HK-2 (cell line): ENCODE data around the gene RMND5A.

ENCODE experiments used
- DNase-seq: peaks from one replicate; pipeline ENCODE4 v3.0.0-alpha.2; 2018; ENCODE audit not compliant: unreplicated experiment

The RMND5A gene

DNA sequence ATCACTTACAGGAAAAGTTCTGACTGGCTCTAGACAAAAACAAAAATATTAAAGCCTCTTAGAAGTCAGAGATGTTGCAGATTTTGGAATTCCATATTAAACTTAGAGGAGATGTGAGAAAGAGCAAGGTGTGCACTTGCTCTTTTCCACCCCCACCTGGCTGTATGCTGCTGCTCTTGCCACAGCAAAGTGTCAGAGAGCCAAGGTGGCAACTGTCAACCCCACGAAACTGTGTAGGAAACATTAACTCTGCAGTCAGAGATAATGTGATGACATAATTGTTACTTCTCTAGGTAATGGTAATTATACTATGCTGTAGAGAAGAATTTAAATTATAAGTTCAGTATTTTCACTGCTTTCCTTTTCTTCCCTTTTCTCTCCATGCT, 45.2 kb downstream of the RMND5A start:
- DNase-seq: no peak

DNA sequence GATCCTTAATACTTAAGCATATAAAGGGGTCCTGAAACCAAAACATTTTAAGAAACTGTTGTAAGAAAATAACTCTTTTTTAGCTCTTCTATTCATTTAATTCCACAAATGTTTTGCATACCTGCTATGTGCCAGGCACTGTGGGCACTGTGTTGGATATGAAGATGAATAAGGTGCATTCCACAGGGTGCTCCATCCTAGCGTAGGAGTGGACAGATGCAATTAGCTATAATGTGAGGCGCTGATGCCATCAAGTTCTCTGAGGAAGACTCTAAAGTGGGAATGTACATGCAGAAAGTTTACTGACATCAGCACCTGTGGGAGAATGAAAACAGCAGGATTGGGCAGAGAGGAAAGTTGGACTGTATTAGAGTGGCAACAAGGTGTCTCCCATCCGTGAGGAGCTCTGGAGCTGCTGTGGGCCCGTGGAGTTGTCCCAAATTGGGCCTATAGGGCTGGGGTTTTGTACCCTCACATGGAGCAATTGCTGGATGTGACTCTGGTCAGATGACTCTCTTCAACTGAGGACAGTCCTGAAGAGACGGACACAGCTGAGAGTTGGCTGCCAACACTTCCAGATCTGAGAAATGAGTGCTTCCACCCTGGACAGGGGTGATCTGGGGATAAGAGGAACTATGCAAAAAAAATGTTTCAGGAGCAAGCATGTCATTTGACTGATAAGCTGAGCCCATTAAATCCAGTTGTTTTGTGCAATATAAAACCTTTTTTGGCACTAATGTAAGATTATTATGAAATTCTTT, 48.3 kb downstream of the RMND5A start:
- no peak for DNase-seq

DNA sequence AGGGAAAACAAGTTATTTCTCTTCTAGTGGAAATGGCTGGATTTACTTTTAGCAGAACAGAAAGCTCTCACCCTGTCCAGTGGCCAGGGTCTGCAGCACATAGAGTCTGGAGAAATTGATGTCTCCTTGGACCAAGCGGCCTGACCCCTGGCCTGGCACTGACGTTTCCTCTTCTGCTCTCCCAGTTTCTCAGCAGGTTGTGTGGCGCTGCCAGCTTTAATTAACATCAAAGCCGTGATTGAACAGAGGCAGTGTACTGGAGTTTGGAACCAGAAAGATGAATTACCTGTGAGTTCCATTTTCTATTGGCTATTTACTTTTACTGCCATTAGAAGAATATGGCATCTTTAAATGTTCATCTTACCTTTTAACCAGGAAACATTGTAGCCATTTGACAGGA, 49.7 kb downstream of the RMND5A start:
- DNase-seq: no peak

DNA sequence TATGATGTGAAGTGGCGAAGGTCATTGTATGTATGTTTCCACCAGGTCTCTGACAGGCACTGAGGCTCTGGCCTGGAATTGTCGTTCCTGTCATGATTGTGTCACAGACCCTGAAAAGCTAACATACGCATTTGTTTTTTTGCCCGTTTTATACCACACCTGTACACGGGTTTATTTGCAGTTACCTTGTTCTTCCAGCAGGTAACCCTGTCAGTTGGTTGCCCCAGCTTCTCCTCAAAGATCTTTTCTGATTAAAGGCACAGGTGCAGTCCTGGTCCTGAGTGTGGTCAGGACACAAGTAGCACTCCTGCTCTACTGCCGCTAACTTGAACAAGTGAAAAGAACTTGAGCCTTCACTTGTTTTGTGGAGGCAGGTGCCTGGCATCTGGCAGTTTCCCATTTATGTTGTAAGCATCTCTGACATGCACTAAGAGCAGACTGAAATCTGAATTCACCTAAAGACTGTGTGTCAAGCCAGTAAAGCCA, 50.8 kb downstream of the RMND5A start:
- DNase-seq: no peak

DNA sequence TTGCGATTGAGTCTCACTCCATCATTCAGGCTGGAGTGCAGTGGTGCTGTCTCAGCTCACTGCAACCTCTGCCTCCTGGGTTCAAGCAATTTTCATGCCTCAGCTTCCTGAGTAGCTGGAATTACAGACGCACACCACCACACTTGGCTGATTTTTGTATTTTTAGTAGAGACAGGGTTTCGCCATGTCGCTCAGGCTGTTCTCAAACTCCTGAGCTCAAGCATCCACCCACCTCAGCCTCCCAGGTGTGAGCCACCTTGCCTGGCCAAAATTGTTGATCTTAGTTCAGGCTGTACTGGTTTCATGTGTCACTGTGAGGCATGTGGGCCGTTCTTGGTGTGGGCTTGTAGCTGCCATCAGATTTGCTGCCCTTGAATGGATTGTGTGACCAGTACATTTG, 52.5 kb downstream of the RMND5A start:
- DNase-seq: no peak

DNA sequence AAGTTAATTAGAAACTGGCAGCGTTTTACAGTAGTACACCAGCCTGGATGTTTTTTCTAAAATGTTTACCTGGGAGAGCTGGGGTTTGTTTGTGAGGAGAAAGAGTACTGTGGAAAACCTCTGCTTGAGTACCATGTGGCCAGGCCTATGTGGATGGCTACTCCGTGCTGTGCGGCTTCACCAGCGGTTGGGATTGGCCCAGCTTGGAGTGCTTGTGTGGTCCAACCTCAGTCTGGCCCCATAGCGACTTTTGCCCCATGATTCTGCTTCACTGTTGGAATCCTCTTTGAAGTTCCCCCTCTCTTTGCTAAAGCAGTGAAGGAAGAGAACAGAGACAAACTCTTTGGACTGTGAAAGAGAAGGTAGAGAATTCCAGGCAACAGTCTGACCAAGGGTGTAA, 54.8 kb downstream of the RMND5A start:
- no peak for DNase-seq

DNA sequence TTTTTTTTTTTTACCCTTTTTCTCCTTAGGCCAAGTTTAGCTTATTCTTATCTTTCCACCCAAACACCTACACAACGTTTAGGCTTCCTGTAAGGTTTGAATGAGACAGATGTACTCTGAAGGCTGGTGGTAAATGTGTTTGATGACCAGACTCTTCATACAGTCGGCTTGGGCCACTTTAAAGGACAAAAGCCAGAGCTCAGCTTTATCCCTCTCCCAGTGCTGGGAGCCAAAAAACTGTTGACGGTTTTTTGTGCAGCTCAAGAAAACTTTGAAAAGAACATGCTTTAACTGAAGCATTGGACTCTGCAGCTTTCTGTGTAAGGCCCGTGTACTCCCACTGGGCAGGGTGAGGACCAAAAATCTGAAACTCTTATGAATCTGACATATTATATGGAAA, 55.2 kb downstream of the RMND5A start:
- no peak for DNase-seq

DNA sequence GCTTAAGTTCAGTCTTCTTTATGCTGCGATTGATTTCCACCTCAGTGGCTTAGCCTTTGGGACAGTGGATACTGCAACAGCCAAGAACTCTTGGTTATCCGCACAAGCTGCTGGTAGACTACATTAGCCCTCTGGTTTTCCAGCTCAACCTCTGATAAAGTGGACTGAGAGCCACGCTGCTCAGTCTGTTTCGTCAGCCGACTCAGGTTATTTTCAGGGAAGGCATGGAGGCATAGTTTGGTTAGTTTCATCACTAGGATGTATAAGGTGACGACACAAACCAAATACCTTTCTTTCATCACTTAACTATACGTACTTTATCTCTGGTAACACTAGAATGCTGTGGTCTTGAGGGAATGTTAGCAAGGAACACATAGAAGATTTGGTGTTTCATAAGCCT, 56.4 kb downstream of the RMND5A start:
- no peak for DNase-seq

DNA sequence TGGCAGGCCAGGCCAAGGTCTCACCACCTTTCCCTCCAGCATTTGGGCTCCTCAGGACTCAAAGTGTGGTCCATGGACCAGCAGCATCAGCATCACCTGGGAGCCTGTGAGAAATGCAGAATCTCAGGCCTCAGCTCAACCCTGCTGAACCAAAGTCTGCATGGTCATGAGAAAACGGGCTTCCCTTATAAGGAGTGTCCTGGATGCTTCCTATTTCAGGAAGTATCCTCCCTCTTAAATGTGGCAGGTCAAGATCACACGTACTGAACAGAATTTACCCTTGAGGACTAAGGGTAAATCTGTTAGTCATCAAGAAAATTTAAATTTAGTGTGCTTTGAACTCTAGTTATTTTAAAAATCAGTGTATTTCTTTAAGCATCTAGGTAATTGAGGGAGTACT, 58.9 kb downstream of the RMND5A start:
- no peak for DNase-seq

DNA sequence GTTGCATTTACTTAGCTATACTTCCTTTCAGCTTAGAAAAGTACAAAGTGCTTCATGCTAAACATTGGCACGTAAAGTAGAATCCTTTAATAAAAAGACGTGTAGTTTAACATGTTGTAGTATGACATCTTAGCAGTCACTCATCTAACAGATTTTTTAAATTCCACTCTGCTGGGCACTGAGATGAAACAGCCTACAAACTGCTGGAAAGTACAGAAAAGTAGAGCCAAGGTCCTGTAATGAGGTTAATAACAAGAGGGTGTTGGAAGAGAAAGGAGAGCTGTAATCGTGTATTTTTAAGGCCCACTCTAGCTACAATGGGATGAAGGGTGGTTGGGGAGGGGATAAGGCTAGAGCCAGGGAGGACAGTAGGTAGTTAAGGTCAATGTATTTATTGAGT, 59.9 kb downstream of the RMND5A start:
- DNase-seq: no peak

DNA sequence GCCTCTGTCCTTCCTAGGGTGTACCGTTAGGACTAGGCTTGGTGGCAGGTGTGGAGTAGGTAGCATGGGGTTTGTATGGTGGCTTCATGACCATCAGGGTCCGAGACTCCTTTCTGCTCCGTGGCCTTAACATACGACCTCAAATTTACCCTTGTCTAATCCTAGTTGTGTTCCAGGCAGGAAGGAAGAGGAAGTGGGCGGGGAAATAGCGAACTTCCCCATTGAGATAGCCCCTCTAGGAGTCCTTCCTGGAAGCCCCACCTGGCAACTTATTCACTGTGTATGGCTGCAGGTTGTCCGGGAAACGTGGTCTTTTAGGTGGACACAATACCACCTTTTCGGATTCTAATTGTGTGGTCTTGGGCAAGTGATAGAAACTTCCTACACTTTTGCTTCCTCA, 61.3 kb downstream of the RMND5A start:
- DNase-seq: no peak

DNA sequence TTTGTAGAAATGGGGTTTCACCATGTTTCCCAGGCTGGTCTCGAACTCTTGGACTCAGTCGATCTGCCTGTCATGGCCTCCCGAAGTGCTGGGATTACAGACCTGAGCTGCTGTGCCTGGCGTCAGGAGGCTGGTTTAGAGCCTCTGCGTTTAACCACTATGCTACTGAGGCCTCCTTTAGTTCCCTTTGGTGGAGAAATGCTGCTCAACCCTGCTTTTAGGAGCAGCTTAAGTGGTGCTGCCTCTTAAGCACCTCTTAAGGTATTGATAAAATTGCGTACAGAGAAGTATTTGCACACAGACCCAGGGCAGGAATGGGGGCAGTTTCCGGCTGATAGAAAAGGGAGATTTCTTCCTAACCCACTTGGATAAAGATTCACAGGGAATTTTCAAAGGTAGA, 62.7 kb downstream of the RMND5A start:
- DNase-seq: no peak

DNA sequence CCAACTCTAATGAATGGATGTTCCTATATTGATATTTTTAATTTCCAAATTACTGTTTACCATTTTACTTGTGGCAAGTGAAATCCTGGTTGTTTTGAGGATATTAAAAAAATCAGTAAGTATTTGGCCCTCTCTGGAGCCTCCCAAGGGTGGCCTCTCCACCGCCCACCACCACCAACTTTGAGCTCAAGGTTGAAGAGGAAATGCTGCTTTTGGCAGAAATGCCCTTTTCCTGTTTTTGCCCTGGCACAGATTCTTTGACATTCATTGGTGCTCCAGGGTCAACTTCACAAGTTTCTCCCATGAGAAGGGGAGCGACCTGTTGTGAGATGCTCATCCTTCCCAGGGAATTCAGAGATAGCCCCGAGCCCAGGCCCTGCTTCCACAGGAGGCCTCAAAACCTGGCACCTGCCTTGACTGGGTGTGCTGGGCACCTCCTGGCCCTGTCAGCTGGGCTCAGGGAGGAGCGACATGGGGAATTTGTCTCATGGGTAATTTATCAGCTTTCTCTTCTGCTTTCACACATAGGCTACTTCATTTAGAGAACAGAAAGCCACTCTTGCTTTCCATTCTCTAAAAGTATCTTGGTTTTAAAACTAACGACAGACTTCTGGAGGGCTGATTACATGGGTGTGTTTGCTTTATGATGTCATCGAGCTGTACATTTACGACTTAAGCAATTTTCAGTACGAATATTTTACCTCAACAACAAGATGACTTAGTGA, 63.7 kb downstream of the RMND5A start:
- no peak for DNase-seq

DNA sequence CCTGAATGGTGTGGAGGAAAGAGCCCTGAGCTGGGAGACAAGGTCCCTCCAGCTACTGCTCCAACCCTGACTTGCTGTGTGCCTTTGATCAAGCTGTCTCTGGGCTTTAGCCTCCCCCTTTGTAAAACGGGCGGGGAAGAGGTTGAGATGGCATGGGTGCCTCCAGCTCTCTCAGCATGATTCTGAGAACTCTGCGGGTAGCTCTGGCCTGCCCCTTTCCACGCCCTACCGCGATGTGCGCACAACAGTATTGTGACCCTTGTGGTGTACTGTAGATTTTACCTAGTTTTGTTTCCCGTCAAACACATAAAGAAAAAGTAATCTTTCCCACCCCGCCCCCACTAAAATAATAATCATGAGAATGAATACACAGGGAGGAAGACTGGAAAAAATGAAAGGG, 65.4 kb downstream of the RMND5A start:
- DNase-seq: no peak

DNA sequence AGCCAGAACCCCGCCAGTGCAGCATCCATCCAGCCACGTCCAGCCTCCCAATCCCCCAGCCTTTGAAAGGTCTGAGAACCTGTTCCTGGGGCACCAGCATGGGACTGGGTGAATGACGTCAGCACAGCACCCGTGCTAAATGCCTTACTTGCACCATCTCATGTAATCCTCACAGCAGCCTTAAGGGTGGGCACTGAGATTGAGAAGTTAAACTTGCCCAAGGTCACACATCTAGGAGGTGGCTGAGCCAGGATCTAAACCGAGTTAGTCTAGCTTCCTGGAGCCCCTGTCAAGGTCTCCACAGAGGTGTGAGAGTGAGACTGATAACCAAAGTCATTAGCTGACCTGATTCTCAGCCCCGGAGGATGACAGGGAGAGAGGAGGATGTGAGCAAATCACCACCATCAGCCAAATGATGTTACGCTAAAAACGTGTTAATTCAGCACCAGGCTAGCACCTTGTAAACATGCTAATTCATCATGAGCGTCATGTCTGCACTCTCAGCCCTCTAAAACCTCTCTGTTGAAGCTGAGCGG, 66.0 kb downstream of the RMND5A start:
- DNase-seq: no peak

DNA sequence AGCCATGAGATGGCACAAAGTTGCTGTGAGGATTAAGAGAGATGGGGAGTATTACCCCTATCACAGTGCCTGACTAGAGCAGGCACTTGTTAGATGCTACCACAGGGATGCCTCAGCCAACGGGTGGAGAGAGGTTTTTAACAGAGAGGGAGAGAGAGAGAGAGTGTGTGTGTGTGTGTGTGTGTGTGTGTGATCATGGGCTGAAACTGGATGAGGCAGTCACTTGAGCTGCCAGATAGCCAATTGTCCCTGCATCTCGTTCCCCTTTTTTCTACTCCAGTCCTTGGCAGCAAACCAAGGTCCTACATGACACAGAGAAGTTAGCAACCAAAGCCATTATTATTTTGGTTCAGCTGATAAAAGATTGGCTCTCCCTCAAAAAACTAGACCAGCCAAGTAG, 67.6 kb downstream of the RMND5A start:
- DNase-seq: no peak

DNA sequence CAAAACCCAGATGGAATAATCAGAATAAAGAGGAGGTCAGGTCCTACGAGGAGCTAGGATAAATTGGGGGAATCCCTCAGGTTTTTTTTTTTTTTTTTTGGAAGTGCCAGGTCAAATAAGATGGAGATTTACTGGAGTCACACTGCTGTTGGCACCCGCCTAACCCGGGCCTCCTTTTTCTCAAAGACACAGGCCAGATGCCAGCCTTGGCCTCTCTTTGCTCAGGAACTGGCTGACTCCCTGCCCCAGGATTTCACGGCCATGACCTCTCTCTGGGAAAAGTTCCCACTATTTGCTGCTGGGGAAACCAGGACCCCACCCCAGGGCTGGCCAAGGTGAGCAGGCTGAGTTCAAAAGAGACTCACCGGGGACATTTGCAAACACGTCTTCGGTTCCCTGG, 68.1 kb downstream of the RMND5A start:
- no peak for DNase-seq

DNA sequence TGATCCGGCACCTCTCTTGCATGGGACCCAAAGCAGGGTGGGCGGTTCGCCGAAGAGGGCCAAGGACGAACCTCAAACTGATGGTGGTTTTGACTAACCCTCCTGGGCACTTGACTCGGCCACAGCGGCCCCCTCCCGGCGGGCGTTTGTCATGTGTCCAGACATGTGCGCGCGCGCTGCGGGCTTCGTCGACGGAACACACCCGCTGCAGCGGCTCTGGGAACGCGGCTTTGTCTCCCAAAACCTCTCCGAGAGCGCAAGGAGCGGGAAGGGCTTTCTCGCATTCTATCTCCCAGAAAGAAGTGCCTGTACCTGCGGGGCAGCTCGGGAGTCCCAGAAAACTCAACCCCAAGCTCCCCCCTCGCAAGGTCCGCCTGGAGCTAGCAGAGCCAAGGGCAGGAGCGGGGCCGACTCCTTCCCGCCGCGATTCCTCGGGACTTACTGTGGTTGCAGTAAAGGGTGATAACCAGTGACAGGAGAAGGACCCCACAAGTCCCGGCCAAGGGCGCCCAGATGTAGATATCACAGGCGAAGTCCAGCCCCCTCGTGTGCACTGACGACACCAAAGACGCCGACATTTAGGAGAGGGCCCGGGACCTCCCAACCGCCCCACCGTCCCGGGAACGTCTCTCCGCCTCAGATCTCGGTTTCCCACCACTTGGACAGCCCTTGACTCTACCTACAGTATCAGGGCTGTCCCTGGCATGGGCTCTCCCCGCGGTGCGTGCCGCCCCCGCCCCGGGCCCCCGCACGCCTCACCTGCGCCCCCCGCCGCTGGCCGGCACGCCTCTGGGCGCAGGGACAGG, 69.0 kb downstream of the RMND5A start:
- no peak for DNase-seq

DNA sequence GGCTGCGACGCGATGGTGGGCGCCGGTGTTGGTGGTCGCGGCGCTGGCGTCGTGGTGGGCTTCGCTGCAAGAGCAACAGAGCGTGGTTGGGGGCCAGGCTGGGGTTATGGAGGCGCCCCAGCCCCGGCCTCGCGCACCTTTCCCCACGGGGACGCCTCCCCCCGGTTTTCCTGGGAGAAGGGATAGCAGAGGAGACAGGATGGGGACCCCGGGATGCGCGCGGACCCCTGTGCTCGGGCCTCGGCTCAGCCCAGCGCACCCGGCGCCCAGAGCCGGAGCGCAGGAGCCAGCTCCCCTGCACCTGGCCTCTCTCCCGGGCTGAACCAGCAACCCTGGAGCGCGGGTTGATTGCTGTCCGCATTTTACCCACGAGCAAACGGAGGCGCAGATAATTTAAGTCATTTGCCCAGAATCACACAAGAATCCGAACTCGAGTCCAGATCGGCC, 69.6 kb downstream of the RMND5A start:
- DNase-seq: no peak

DNA sequence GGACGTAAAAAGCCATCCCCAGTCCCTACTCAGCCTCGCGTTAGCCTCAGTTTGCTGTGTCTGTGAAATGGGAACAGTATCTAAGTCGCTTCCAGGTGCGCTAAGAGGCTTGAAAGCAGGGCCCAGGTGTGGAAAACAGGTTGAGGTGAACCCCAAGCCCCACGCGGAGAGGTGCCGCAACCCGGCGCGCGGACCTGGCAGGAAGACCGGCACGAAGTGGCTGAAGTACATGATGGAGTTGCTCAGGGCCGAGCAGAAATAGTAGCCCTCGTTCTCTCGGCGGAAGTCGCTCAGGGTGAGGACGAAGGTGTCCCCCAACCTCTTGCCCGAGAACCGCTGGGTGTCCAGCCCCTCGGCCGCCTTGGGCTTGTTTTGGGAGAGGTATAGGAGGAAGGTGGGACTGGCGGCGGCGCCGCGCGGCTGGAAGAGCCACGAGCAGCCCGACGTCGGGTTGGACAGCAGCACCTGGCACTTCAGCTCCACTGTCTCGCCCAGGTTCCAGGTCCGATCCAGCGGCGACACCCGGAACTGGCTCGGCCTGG, 70.1 kb downstream of the RMND5A start:
- no peak for DNase-seq

DNA sequence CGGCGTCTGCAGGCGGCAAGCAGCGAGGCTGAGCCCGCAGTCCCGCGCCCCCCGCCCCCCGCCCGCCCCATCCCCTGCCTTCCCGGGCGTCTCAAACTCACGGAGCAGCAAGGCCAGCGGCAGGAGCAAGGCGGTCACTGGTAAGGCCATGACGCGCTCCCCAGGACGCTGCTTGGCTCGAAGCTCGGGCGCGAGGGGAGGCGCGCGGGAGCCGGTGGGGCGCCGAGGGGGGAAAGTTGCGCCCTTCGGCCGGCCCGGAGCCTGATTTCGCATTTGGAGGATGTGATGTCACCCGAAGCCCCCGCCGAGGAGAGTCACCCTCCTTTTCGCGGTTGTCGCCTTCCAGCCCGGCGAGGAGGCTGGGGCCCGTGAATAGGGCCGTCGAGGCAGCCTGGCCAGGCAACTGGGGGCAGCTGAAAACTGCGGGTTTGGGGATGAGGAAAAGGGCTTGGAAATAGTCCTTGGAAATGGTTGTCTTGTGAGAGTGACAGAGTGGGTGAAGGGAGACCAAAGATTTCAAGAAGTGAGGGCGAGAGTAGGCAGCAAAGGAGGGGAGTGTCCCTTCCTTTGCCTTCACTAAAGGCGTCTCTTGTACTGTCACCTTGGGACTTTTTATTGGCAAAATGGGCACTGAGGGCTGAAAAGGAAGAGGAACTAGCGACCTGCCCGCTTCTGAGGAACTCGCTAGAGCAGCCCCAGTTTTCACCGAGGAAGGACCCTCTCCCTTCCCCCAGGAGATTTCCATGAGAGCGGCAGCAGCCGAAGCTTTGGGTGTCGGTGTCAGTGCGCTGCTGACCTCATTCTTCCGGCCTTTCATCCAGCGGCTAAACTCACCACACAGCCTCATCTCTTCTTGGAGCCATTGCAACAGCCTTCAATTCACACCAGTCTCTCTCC, 70.8 kb downstream of the RMND5A start, which contains the start of gene CD8A:
CD8A (minus strand) TSS at position 238 of the 897 bp plus-strand sequence; CDS start at position 150, 88 bp downstream.
- DNase-seq: peak; percentile 30
